Central memory CD8-positive, alpha-beta T cell (primary cell): ENCODE data around the gene NFX1.
"Not testable (repeated sequence)": the region's sequence is repeated elsewhere in the genome, so short reads cannot be mapped to it uniquely, and the experiment has no call there.

Experiments used
- ATAC-seq: fragments of 150-1000 bp; cut with Tn5 transposase; replicated peaks from 2 replicates; pipeline ENCODE4 v1.10.0; 2022; ENCODE audit warnings: mild to moderate bottlenecking, moderate FRiP score, moderate number of reproducible peaks; ENCODE audit not compliant: poor library complexity, severe bottlenecking; ENCODE audit errors: extremely low read depth
- DNase-seq, 2 donors: peaks; one replicate each; pipeline ENCODE4 v3.0.0; 2021; ENCODE audit warnings: low spot score in 2 of 2
- H3K27ac Mint-ChIP-seq: one replicate; pipeline ENCODE4 v1.8.0; 2022; ENCODE audit warnings: low read depth, mild to moderate bottlenecking, moderate library complexity, mixed read lengths
- H3K27me3 Mint-ChIP-seq: one replicate; pipeline ENCODE4 v1.8.0; 2022; ENCODE audit warnings: mixed read lengths
- H3K36me3 Mint-ChIP-seq: one replicate; pipeline ENCODE4 v1.8.0; 2022; ENCODE audit warnings: mild to moderate bottlenecking, moderate library complexity, mixed read lengths; ENCODE audit not compliant: insufficient read depth
- H3K4me1 Mint-ChIP-seq: one replicate; pipeline ENCODE4 v1.8.0; 2022; ENCODE audit warnings: mixed read lengths
- H3K4me3 Mint-ChIP-seq: one replicate; pipeline ENCODE4 v1.8.0; 2022; ENCODE audit warnings: mild to moderate bottlenecking, moderate library complexity, mixed read lengths
- H3K9me3 Mint-ChIP-seq: one replicate; pipeline ENCODE4 v1.8.0; 2022; ENCODE audit warnings: mixed read lengths

Gene NFX1

DNA sequence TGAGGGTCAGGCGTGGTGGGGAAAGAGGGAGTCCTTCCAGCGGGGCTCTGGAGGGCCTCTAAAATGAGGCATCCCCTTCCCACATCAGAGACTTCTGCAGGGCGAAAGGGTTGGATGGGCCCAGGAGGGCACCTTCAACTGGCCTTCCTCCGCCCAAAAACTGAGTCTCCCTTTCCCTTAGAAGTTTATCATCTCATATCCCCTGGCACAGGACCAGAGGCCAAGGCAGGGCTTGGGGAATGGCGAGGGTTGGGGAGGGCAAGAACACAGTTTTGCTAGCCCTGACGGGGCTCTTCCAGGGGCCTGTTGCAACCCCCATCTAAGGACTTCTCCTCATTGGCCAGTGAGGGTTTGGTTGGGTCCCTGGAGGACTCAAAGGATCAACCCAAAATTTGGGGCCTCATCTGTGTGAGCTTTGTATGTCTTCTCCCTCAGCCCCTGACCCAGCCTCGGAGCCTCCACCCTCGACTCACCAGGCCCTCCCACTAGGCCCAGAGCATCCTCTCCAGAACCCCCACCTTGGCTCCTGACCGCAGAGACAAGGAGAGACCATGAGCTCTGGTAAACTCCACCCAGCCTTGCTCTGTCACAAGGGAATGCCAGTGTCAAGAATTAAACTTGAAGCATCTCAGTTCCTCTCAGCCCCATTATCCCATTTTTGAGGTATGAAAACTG, 87.9 kb downstream of the NFX1 start:
- DNase-seq, result no peak
- H3K4me1 Mint-ChIP-seq, result no peaks in the 10 kb centered on the region
- H3K4me3 Mint-ChIP-seq, result no peak overlapping the region
- H3K27ac Mint-ChIP-seq, result no peak overlapping the region
- no peak for ATAC-seq
- no peaks in the 10 kb centered on the region for H3K36me3 Mint-ChIP-seq
- no peaks in the 10 kb centered on the region for H3K9me3 Mint-ChIP-seq
- no peaks in the 10 kb centered on the region for H3K27me3 Mint-ChIP-seq

DNA sequence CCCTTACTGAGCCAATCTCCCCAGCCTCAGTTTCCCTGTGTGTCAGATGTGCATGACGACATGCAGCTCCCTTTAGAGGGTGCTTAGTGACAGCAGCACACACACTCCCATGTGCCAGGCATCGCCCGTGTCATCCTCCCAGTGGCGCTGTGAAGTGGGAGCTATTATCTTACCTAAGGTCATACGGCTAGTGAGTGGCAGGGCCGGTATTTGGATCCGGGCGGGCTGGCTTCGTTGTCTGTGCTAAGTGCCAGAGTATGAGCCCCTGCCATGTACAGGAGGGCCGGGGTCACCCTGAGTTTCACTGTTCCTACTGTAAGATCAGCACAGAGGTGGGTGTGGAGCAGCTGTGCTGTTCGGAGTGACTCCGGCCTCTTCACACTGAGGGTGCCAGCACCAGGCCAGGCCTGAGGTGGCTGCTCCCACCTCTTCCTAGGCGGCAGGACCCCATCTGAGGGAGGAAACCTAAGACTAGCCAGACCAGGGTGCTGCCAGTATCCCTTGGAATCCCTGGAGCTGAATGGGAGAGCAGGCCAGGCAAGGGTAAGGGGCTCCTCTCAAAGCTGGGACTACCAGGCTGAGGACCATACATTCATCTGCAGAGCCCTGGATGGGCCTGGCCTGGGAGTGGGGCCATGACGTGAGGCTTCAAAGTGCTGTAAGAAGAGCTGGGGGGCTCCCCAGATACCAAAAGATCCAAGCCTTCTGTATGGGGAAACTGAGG, 89.5 kb downstream of the NFX1 start:
- no peaks in the 10 kb centered on the region for H3K4me1 Mint-ChIP-seq
- H3K9me3 Mint-ChIP-seq, result no peaks in the 10 kb centered on the region
- ATAC-seq, result no peak
- no peaks in the 10 kb centered on the region for H3K27me3 Mint-ChIP-seq
- DNase-seq, result no peak
- no peak overlapping the region for H3K27ac Mint-ChIP-seq
- no peaks in the 10 kb centered on the region for H3K36me3 Mint-ChIP-seq
- no peak overlapping the region for H3K4me3 Mint-ChIP-seq

DNA sequence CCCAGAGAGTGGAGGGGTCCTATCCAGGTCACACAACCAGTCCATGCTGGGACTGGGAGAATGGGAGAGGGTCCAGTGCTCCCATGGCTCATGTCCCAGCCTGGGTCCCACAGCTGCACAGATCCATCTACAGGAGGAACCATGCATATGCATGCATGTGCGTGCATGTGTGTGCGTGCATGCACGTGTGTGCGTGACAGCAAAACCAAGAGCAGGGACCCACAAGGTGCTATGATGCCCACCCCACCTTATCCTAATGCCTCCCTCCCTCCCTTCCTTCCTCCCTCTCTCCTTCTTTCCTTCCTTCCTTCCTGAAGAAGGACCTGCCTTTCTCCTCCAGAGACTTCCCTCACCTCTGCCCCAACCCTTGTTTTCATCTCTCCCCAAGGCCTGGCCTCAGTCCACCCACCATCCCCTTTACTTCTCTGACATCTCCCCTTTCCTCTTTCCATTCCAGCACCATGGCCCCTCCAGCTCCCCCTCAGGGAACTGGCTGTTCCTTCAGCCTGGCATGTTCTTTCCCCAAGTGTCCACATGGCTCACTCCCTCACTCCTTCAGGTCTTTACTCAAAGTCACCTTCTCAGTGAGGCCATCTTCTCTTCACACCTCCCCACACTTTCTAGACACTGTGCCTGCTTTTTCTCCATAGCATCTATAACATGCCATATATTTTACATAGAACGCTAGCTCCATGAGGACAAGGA, 90.2 kb downstream of the NFX1 start:
- Mint-ChIP-seq H3K4me1 (no peaks in the 10 kb centered on the region), H3K27ac (no peak overlapping the region), H3K27me3 (no peaks in the 10 kb centered on the region), H3K36me3 (no peaks in the 10 kb centered on the region), H3K9me3 (no peaks in the 10 kb centered on the region), H3K4me3 (no peak overlapping the region)
- ATAC-seq, result no peak
- no peak for DNase-seq

DNA sequence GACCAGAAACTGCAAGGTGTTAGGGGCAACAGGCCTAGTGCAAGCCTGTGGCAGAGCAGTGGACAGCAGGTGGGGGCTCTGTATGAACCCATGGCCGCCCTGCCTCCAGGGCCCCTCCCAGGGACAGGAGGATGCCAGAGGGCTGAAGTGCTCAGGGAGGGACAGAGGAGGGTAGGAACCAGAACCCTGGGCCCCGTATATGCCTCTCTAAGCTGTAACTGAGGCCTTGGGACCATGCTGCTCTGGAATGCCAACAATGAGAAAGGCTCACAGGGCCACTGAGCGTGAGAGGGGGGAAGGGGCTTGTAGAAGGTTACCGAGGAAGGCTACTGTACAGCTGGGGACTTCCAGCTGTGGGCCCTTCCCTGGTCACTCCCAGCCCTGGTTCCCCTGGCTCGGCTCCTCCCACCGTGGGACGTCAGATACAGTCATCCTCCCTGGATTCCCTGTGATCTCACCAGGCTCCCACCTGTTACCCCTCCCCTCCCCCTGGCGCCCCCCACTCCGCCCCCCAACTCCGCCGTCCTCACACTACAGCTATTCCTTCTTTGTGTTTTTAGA, 91.0 kb downstream of the NFX1 start:
- H3K9me3 Mint-ChIP-seq, result no peaks in the 10 kb centered on the region
- no peak for ATAC-seq
- H3K27ac Mint-ChIP-seq, result no peak overlapping the region
- no peak overlapping the region for H3K4me3 Mint-ChIP-seq
- H3K4me1 Mint-ChIP-seq, result no peaks in the 10 kb centered on the region
- no peak for DNase-seq
- no peaks in the 10 kb centered on the region for H3K27me3 Mint-ChIP-seq
- no peaks in the 10 kb centered on the region for H3K36me3 Mint-ChIP-seq

DNA sequence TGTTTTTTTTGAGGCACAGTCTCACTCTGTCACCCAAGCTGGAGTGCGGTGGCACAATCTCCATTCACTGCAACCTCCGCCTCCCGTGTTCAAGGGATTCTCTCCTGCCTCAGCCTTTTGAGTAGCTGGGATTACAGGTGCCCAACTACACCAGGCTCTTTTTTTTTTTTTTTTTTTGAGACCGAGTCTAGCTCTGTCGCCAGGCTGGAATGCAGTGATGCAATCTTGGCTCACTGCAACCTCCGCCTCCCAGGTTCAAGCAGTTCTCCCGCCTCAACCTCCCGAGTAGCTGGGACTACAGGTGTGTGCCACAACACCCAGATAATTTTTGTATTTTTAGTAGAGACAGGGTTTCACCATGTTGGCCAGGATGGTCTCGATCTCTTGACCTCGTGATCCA, 92.1 kb downstream of the NFX1 start:
- not testable (repeated sequence) for ATAC-seq, H3K4me1 Mint-ChIP-seq, DNase-seq, H3K27ac Mint-ChIP-seq, H3K9me3 Mint-ChIP-seq, H3K27me3 Mint-ChIP-seq, H3K36me3 Mint-ChIP-seq, H3K4me3 Mint-ChIP-seq

DNA sequence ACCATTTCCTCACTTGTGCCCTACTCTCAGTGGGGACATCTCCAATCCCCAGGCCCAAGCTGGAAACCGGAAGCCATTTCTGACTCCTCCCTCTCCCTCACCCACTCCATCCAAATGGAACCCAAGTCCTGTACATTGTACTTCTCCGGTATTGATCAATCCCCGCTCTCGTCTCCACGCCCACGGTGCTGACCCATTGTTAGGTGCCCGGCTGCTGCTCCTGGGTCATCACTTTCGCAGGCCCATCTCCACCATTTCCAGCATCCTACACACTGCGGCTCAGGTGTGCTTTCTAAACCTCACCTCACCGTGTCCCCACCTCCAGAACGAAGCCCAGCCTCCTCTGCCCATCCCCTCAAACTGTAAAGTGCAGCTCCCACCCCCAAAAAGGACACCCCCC, 93.1 kb downstream of the NFX1 start:
- not testable (repeated sequence) for ATAC-seq, H3K4me3 Mint-ChIP-seq, H3K27ac Mint-ChIP-seq, H3K9me3 Mint-ChIP-seq, DNase-seq, H3K36me3 Mint-ChIP-seq, H3K4me1 Mint-ChIP-seq
- H3K27me3 Mint-ChIP-seq, result peaks cover 11% of the 10 kb centered on the region

DNA sequence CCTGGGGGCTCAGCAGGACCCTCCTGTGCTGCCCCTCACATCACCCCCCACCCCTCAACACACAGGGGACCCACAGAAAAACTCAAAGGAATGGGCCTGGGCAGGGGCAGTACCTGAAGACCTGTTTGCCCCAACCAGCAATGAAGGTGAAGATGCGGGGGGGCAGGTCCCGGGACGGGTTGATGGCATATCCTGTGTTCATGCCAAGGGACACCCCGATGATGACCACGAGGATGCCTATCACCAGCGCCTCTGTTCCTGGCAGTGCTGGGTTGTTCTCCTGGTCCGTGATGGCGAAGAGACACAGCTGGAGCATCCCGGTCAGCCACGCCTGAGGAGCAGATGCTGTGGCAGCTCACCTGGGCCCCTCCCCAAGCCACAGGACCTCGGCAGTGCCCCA, 95.2 kb downstream of the NFX1 start:
- peaks cover 24% of the 10 kb centered on the region for H3K27me3 Mint-ChIP-seq
- ATAC-seq, H3K27ac Mint-ChIP-seq, H3K9me3 Mint-ChIP-seq, DNase-seq, H3K36me3 Mint-ChIP-seq, H3K4me3 Mint-ChIP-seq, H3K4me1 Mint-ChIP-seq: not testable (repeated sequence)

DNA sequence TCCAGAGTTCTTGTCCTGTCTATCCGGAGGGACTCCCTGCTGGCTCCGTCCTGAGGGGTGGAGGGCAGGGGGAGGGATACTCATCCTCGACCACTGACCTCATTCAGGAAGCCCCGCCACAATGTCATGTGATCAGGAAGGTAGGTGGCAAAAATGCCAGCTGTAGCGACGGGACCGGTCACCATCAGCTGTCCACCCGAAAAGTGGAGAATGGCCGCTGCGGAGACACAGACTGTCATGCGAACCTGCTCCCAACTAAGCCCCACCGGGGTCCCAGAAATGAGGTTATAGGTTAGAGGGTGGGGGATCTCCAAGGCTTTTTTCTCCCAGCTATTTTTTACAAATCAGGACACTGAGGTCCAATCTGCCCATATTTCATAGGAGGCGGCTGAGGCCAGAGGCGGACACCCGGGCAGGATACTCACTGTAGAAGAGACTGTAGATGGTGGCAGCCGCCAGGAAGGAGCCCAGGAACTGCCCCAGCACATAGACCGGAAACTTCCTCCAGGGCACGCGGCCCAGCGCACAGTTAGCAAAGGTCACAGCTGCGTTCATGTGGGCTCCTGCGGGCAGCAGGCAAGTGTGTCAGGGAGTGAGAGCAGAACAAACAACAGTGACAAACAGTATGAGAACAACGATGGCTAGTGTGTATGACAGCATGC, 95.8 kb downstream of the NFX1 start:
- not testable (repeated sequence) for H3K9me3 Mint-ChIP-seq, H3K36me3 Mint-ChIP-seq, H3K4me3 Mint-ChIP-seq, ATAC-seq, H3K4me1 Mint-ChIP-seq, DNase-seq, H3K27ac Mint-ChIP-seq
- peaks cover 24% of the 10 kb centered on the region for H3K27me3 Mint-ChIP-seq

DNA sequence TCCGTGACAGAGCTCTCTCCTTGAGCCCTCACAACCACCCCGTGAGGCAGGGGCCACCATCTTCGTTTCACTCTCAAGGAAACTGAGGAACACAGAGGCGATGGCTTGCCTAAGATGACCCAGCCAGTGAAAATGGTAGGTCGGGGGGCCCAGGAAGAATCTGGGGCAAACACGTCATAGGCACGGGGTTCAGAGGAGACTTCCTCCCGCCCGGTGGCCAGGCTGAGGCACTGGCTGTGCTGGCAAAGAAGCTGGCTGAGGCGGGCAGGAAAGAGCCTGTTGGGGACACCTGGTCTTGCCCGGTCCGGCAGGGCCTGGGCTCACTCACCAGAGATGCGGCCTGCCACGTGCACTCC, 96.3 kb downstream of the NFX1 start:
- not testable (repeated sequence) for H3K9me3 Mint-ChIP-seq, H3K4me3 Mint-ChIP-seq, DNase-seq, H3K36me3 Mint-ChIP-seq, H3K27ac Mint-ChIP-seq, H3K4me1 Mint-ChIP-seq, ATAC-seq
- H3K27me3 Mint-ChIP-seq, result peaks cover 24% of the 10 kb centered on the region

DNA sequence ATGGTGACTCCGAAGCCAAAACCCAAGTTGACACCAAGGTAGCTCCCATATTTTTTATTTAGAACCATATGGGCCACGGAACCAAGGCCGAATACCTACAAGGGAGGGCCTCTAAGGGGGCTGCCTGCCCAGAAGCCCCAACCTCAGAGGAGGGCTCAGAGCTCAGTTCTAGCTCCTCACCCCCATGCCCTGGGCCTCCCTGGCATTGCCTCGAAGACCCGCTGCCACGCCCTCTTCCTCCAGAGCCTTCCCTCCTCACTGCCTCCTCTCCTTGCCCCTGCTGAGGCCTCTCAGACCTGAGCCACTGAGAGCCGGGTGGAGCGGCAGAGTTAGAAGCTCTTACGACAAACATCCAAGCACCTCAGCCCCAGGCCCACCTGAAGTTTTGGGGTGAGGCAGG, 96.7 kb downstream of the NFX1 start:
- H3K27ac Mint-ChIP-seq, H3K4me1 Mint-ChIP-seq, H3K36me3 Mint-ChIP-seq, H3K4me3 Mint-ChIP-seq, H3K9me3 Mint-ChIP-seq, ATAC-seq, DNase-seq: not testable (repeated sequence)
- peaks cover 24% of the 10 kb centered on the region for H3K27me3 Mint-ChIP-seq

DNA sequence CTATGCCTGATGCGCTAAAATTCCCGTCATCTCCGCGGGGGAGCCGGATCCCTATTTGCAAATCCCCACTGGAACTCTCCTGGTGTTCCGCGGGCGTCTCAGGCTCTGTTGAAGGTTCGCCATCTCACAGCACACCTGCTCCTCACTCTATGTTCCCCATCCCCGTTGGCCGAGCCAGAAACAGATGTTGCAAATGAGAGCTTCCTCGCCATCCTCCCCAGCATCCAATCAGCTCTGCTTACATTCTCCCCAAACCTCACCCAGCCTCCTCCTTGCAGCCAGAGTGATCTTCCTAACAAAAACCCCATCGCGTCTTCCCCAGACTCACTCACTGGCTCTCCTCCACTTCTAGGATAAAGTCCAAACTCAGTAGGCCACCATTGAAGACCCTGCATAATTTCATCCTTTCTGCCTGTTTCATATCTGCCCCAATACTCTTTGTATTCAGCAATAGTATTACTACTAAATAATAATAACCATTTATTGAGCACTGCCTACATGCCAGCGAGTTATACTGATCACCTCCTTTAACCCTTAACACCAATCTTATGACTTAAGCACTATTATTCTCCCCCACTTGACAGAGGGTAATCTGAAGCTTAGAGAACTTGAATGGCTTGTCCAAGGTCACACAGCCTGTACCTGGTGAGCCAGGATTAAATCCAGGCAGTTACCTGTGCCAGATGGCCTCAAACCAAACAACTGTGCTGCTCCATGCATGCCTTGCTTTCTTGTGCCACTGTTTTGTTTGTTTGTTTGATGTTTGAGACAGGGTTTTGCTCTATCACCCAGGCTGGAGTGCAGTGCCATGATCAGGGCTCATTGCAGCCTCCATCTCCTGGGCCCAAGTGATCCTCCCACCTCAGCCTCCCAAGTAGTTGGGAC, 98.0 kb downstream of the NFX1 start:
- H3K4me1 Mint-ChIP-seq, result no peaks in the 10 kb centered on the region
- no peak overlapping the region for H3K4me3 Mint-ChIP-seq
- ATAC-seq (no peak), DNase-seq (no peak)
- no peak overlapping the region for H3K27ac Mint-ChIP-seq
- H3K36me3 Mint-ChIP-seq, result no peaks in the 10 kb centered on the region
- no peaks in the 10 kb centered on the region for H3K9me3 Mint-ChIP-seq
- peaks cover 24% of the 10 kb centered on the region for H3K27me3 Mint-ChIP-seq
